GM19438 (cell line): Measurements from ENCODE around the gene ADD1.
"Not testable (repeated sequence)": the region's sequence is repeated elsewhere in the genome, so short reads cannot be mapped to it uniquely, and the experiment has no call there.

ENCODE experiments used
- ATAC-seq: cut with Tn5 transposase; IDR thresholded peaks from one replicate; pipeline ENCODE4 v1.9.1; 2021; ENCODE audit warnings: low read depth; ENCODE audit not compliant: unreplicated experiment

ADD1 gene

DNA sequence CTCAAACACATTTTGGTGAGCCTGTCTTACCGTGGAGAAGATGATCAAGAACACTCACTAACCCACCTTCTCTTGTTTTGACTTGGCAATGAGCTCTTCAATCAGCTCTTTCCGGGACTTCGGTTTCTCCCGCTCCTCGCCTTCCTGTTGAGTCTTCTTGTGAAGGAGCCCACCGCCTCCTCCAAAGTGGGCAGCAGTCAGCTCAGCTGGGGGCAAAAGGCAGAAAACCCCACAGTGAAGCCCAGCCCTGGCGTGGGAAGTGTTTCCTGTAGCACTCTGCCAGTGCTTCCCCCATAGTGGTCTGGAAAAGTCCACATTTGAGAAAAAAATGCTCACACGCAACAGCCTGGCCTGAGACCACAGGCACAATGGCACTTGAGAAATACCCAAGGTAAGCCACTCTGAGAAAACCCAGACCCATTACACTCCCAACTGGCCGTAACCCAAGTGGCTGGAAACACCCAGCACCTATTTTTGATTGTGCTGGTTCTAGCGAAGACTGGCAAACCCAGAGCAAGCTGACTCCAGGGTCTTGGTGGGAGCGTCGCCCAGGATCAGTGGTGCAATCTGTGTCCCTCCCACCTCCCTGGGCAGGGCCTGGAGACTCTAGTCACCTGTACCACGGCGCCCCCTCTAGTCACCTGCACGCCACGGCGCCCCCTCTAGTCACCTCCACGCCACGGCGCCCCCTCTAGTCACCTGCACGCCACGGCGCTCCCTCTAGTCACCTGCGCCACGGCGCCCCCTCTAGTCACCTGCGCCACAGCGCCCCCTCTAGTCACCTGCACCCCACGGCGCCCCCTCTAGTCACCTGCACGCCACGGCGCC lies 110.9 kb downstream of the ADD1 start:
- ATAC-seq = no peak

- ATAC-seq = not testable (repeated sequence)
Observed at GRCh38 chr4:2955186-2956044, 111.8 kb downstream of the ADD1 start.

GRCh38 chr4:2958446-2958845 lies 114.8 kb downstream of the ADD1 start:
- ATAC-seq = no peak

DNA sequence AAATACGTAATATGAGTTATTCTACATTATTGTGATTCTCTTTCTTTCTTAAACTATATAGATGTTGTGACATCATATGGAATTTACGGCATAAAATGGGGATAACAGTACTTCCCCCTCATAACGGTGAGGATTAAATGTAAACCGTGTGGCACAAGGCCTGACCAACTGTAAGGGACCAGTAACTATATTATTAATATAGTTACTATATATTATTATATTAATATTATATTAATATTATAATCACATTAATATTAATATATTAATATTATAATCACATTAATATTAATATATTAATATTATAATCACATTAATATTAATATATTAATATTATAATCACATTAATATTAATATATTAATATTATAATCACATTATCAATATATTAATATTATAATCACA lies 116.8 kb downstream of the ADD1 start:
- ATAC-seq = not testable (repeated sequence)

GRCh38 chr4:2961421-2961810 lies 117.8 kb downstream of the ADD1 start:
- no peak for ATAC-seq

DNA sequence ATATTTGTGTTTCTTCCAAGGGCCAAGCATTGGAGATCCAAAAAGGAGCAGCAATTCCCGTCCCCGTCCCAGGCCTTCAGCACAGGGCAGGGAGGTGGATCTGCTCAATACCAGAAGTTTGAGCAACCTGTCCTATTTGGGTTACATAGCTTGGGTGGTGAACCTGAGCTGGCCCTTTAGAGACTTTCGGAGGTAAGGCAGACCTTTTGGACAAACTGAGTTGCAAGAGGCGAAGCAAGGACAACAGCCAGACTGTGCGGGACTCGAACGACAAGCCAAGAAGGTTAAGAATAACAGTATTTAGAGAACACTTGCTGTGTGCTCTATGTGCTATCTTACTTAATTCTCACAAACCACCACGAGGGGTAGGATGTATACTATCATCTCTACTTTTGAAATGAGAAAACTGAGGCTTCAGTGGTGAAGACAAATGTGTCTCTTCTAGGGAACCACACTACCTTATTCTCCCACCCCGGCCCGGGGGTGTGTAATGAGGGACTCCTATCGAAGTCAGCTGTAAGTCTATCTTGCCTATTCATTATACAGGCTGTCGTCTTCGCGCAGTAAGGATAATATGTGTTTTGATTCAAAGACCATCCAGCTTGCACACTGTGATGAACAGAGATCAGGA lies 118.3 kb downstream of the ADD1 start:
- ATAC-seq = no peak

- ATAC-seq = peak; percentile 18
Observed at GRCh38 chr4:2962614-2963174, 119.0 kb downstream of the ADD1 start.

DNA sequence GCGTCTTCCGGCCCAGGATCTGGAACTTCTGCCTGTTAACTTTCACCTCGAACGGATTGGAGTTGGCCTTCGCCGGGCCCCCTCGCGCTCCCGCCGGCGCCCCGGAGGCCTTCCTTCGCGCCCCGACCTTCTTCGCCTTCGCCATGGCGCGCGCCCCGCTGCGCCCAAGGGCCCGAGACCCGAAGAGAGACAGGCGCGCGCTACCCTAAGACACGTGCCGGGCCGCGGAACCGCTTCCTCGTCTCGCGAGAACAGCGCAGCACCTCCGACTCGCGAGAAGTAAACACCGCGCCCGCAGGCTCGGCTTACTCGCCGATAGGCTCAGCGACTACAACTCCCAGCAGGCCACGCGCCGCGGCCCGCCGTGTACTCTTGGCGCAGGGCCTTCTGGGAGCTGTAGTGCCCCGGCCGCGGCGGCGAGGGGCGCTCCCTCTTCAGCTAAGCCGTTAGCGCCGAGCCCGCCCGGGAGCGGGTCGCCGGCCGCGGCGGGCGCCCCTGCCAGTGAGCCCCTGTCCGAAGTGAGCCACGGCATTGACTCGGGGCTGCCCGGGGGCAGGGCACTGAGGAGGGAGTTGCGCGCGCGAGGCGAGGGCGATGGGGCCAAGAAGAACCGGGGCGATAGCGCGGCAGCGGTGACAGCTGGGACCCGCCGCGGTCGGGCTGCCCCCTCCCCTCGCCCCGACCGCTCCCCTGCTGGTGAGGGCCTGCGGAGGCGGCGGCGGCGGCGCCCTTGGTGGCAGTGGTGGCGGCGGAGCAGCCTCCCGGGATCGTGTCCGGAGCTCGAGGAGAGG lies 119.7 kb downstream of the ADD1 start, which contains the start of the genes GRK4 and NOP14:
Gene GRK4 (plus strand): TSS at position 397 of the 791 bp plus-strand sequence. CDS start 500 bp downstream, outside the sequence.
Gene NOP14 (minus strand): TSS at position 232 of the 791 bp plus-strand sequence. CDS start 87 bp downstream, at position 145.
- ATAC-seq = peak; percentile 85

DNA sequence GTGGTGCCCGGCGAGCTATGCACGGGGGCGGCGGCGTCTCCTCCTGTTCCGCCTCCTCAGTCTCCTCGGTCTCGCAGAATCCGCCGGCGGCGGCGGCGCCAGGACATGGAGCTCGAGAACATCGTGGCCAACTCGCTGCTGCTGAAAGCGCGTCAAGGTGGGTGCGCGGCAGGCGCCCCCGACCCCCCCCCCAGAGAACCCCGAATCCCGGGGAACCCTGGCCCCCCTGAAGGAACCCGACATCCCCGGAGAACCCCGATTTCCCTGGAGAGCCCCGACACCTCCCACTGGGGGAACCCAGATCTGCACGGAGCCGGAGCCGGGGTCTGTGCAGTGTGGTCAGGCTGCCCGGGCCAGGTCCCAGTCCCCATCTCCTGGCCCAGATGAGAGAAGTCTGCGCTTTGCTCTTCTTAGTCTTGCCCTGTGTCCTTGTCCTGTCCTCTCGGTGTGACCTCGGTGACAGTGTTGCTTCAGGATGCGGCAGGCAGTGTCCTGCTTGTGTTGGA lies 120.4 kb downstream of the ADD1 start:
- peak; percentile 31 for ATAC-seq

DNA sequence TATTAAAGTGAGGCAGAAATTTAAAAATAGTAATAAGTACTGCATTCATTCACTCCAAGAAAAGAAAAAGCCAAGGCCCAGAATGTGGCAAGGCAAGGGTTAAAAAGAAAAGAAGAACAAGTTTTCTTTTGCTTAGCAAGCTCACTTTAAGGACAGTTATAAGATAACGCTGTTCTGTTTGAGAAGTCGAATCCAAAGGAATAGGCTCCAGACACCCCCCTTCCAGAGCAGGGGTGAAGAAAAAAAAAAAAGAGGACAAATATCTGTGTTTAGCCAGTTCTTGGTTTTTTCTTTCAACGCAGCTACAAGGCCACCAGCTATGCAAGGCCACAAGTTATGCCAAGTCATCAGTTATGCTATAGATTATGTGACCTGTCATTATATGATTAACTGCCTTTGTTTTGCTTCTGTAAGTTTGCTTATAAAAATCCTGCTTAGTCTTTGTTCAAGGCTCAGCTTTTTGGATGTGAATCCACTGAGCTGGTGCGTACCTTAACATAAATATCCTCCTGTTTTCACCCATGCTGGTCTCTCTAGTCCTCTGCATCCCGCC lies 121.1 kb downstream of the ADD1 start:
- ATAC-seq = no peak

GRCh38 chr4:2965262-2965661 lies 121.6 kb downstream of the ADD1 start:
- no peak for ATAC-seq

DNA sequence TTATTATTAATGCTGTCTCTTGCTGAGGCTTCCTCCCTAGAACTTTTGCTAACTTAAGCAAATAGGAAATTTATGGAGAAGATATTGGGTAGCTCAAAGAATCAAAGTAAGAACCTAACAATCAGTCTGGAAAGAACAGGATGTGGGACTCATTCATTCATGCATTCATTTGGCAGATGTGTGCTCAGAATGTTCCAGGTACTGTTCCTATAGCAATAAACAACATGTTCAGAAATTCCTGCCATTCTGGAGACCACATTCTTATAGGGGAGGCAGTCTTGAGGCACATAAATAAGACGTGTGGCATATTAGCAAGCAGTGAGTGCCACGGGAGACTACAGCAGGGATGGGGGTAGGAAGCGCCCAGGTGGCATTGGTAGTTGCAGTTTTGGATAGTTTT lies 124.7 kb downstream of the ADD1 start:
- ATAC-seq = no peak

- no peak for ATAC-seq
Observed at GRCh38 chr4:2971275-2971674, 127.6 kb downstream of the ADD1 start.

DNA sequence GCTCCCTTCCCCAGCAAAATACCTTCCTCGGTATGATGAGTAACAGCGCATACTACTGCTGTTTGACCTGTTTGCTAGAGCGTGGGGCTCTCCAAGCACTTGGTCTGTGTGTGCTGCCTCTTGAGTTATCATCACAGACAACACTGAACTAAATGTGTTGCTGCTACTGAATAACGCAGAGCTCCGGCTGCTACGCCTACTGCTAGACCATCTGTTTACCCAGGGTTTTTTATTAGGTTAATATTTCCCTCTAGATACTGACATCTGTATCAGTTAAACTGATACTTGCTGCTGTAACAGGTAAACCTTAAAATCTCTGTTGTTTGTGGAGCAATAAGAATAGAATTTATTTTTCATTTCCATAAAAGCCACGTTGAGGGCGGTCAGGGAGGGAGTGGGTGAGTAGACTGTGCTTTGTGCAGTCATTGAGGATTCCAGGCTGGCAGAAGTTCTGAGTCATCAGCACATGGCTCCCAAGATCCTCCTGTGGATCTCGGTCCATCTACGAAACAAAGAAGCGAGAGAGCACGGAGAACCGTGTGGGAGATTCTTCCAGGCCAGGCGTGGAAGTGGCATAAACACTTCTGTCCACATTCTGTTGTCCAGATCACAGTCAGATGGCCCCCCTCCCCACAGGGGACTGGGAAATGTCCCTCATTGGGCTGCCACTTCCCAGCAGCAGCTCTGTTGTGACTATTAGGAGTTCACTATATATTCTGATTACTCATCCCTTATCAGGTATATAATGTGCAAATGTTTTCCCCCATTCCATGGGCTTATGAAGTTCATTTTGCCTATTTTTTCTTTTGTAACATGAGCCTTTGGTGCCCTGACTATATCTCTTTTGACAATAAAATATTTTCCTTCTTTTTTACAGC lies 133.8 kb downstream of the ADD1 start:
- no peak for ATAC-seq
